ENCODE data around the gene DHPS. TPM values are rescaled to one million over a fixed set of nuclear protein-coding genes. Genes with fewer than 3 reads are reported as not detected.
A peak's percentile ranks its signal among the peaks of the same experiment; 100 is the strongest.
"Not testable (repeated sequence)": the region's sequence is repeated elsewhere in the genome, so short reads cannot be mapped to it uniquely, and the experiment has no call there.

The DHPS gene
- total RNA-seq, 6 donors from 2014 or later = 71.6 to 190 (median 94.3) TPM

GRCh38 chr19:12689012-12689411 is 7.3 kb upstream of the DHPS start:
- Histone ChIP-seq H3K9me3 (no peaks in the 10 kb centered on the region), H3K4me3 (no peak overlapping the region), H3K27me3 (no peaks in the 10 kb centered on the region), H3K4me1 (no peaks in the 10 kb centered on the region), H3K36me3 (peaks cover 0 to 2% (median 0%) of the 10 kb centered on the region in 4 donors), H3K27ac (no peak overlapping the region)
- TF ChIP-seq EP300 (IDR thresholded peaks at IDR 0.05) (no peak), CTCF (IDR thresholded peaks at IDR 0.05) (no peak), POLR2AphosphoS5 (IDR thresholded peaks at IDR 0.05) (no peak), POLR2A (IDR thresholded peaks at IDR 0.05) (no peak)
- 83 to 91% methylated on average over 8 to 10 of the region's 12 CpGs for WGBS, 2 donors
- ATAC-seq (ENCODE audit: low FRiP score in 2 of 2) = peak; percentile 4 to 13
- DNase-seq = no peak

GRCh38 chr19:12687496-12688196 is 6.0 kb upstream of the DHPS start, which contains the start of gene GNG14:
Gene GNG14, plus strand, starts transcription at chr19:12687998. Its CDS starts 51 bp downstream, at chr19:12688049.
- Histone ChIP-seq H3K4me1 (no peaks in the 10 kb centered on the region), H3K36me3 (peaks cover 0 to 2% (median 0%) of the 10 kb centered on the region in 4 donors), H3K27me3 (no peaks in the 10 kb centered on the region), H3K4me3 (no peak within 1 kb of the TSS), H3K27ac (no peak within 1 kb of the TSS), H3K9me3 (no peaks in the 10 kb centered on the region)
- no peak for DNase-seq
- WGBS, 2 donors = 89 to 92% methylated on average over 7 of the region's 9 CpGs
- TF ChIP-seq POLR2A (IDR thresholded peaks at IDR 0.05) (no peak), CTCF (IDR thresholded peaks at IDR 0.05) (no peak), EP300 (IDR thresholded peaks at IDR 0.05) (no peak)
- ATAC-seq (ENCODE audit: low FRiP score in 2 of 2) = no peak

- Histone ChIP-seq H3K4me1 (peaks cover under 1 to 6% (median 3%) of the 10 kb centered on the region in 4 donors), H3K27ac (no peak overlapping the region), H3K9me3 (no peaks in the 10 kb centered on the region), H3K36me3 (peaks cover 0 to 2% (median 0%) of the 10 kb centered on the region in 4 donors), H3K4me3 (no peak overlapping the region), H3K27me3 (no peaks in the 10 kb centered on the region)
- ATAC-seq (ENCODE audit: low FRiP score in 2 of 2) (no peak), DNase-seq (no peak)
- WGBS, 2 donors = 83 to 90% methylated on average over 3 of the region's 3 CpGs
- TF ChIP-seq EP300 (IDR thresholded peaks at IDR 0.05) (no peak), POLR2A (IDR thresholded peaks at IDR 0.05) (no peak), CTCF (IDR thresholded peaks at IDR 0.05) (no peak), POLR2AphosphoS5 (IDR thresholded peaks at IDR 0.05) (no peak)
Measured at GRCh38 chr19:12685831-12686230, 4.2 kb upstream of the DHPS start.

GRCh38 chr19:12680034-12680433 is 1.6 kb downstream of the DHPS start:
- H3K4me1 ChIP-seq = peaks cover 8 to 27% (median 15%) of the 10 kb centered on the region in 4 donors
- no peaks in the 10 kb centered on the region for H3K27me3 ChIP-seq
- no peak for ATAC-seq (ENCODE audit: low FRiP score in 2 of 2)
- WGBS, 2 donors = 89 to 92% methylated on average over 4 to 9 of the region's 9 CpGs
- no peaks in the 10 kb centered on the region for H3K9me3 ChIP-seq
- H3K27ac ChIP-seq = peak overlapping the region in 1 of 4 donors; percentile 90
- H3K36me3 ChIP-seq = peaks cover 21 to 52% (median 45%) of the 10 kb centered on the region in 4 donors
- DNase-seq = no peak
- H3K4me3 ChIP-seq = no peak overlapping the region
- no peak for TF ChIP-seq POLR2AphosphoS5 (IDR thresholded peaks at IDR 0.05)
- TF ChIP-seq CTCF (IDR thresholded peaks at IDR 0.05) = no peak
- TF ChIP-seq POLR2A (IDR thresholded peaks at IDR 0.05) = no peak
- no peak for TF ChIP-seq EP300 (IDR thresholded peaks at IDR 0.05)

- peaks cover 8 to 27% (median 15%) of the 10 kb centered on the region in 4 donors for H3K4me1 ChIP-seq
- not testable (repeated sequence) for H3K4me3 ChIP-seq; H3K27me3 ChIP-seq; DNase-seq; H3K9me3 ChIP-seq; ATAC-seq (ENCODE audit: low FRiP score in 2 of 2); H3K27ac ChIP-seq
- peaks cover 33 to 72% (median 61%) of the 10 kb centered on the region in 4 donors for H3K36me3 ChIP-seq
- 88 to 90% methylated on average over 5 of the region's 5 CpGs for WGBS, 2 donors
Measured at GRCh38 chr19:12678039-12678438, 3.6 kb downstream of the DHPS start.
